Measurements from ENCODE around the gene ERCC2.
"Not testable (repeated sequence)": the region's sequence is repeated elsewhere in the genome, so short reads cannot be mapped to it uniquely, and the experiment has no call there.

Gene ERCC2

GRCh38 chr19:45331411-45331810, 39.0 kb downstream of the ERCC2 start:
- peak; percentile 32 for DNase-seq

DNA sequence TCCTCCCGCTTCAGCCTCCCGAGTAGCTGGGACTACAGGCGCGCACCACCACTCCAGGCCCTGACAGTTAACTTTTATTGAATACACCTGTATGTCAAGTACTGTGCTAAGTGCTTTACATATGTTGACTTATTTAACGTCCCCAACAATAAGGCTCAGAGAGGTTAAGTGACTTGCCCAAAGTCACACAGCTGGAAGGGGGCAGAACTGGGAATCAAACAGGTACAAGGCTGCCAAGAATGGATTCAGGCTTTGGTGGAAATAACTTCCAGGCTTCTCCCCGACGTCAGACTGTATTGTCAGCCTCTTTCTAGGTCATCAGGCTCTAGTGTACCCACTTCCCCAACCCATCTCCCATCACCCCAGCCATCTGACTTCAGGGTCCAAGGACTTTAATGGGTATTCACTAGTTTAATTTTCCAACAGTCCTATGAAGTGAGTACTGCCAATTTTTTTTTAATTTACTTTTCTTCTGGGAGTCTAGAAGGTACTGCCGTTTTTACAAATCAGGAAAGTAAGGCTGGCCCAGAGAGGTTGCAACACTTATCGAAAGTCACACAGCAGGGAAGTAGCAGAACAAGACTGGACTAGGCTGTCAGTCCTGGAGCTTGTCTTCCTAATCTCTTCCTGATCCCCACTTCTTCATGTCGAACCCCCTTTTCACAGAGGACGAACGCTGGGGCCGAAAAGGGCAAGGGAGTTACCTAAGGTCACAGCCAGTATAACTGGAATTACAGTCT, 42.8 kb downstream of the ERCC2 start:
- no peak for DNase-seq

GRCh38 chr19:45324349-45324907, 45.9 kb downstream of the ERCC2 start:
- peak; percentile 80 for DNase-seq

GRCh38 chr19:45323671-45324081, 46.7 kb downstream of the ERCC2 start:
- no peak for DNase-seq

GRCh38 chr19:45322744-45323281, 47.6 kb downstream of the ERCC2 start, which contains the start of gene CKM:
Gene CKM (minus strand): TSS chr19:45322875. CDS start chr19:45319713, 3,162 bp downstream.
- no peak for DNase-seq

DNA sequence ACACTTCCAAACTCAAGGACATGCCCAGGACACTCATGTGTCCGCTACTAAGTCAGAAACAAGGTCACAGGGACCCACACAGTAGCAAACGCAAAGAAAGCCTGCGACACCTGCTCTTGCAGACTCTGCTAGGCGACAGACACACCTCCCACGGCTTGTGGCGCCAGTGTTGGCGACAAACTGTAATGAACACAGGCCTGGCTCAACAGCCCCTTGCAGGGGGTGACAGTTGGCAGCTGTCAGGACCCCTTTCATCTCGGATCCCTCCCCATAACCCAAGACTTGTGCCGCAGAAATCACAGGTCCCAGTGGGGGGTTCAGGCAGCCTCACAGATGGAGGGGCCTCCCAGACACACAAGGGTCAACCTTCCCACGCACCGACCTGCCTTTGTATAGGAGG, 48.1 kb downstream of the ERCC2 start:
- DNase-seq: peak; percentile 43

GRCh38 chr19:45321848-45322247, 48.5 kb downstream of the ERCC2 start:
- no peak for DNase-seq

GRCh38 chr19:45320997-45321775, 49.2 kb downstream of the ERCC2 start:
- DNase-seq: no peak

DNA sequence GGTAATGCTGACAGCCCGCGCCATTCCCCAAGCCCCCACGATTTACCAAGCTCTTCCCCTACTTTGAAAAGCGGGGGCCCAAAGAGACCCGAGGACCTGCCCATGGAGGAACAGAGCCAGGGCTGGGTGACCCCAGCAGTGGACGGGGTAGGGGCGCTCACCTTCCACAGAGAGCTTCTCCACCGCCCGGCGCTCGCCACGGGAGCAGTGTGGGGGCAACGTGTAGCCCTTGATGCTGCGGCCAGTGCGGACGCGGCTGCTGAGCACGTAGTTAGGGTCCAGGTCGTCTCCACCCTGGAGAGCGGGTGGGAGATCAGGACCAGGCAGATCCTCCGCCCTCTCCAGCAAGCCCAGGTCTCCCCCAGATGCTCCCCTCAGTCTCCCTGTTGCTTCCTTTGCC, 55.1 kb downstream of the ERCC2 start:
- no peak for DNase-seq

GRCh38 chr19:45314708-45315245, 55.6 kb downstream of the ERCC2 start:
- DNase-seq: no peak

- DNase-seq: not testable (repeated sequence)
These were observed 58.1 kb downstream of the ERCC2 start for GRCh38 chr19:45312285-45312684.

- peak; percentile 28 for DNase-seq
These were observed 58.8 kb downstream of the ERCC2 start for GRCh38 chr19:45311621-45312020.

DNA sequence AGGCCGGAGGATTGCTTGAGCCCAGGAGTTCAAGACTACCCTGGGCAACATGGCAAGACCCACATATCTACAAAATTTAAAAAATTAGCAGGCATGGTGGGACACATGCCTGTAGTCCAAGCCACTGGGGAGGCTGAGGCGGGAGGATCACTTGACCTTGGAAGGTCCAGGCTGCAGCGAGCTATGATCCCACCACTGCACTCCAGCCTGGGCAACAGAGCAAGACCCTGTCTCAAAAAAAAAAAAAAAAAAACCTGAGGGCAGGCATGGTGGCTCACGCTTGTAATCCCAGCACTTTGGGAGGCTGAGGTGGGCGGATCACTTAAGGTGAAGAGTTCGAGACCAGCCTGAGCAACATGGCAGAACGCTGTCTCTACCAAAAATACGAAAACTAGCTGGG, 61.1 kb downstream of the ERCC2 start:
- not testable (repeated sequence) for DNase-seq

GRCh38 chr19:45307361-45307760, 63.0 kb downstream of the ERCC2 start:
- no peak for DNase-seq

- peak; percentile 82 for DNase-seq
These were observed 63.8 kb downstream of the ERCC2 start for GRCh38 chr19:45306518-45307027.

GRCh38 chr19:45306040-45306439, 64.3 kb downstream of the ERCC2 start:
- no peak for DNase-seq

GRCh38 chr19:45305421-45305820, 65.0 kb downstream of the ERCC2 start:
- no peak for DNase-seq

DNA sequence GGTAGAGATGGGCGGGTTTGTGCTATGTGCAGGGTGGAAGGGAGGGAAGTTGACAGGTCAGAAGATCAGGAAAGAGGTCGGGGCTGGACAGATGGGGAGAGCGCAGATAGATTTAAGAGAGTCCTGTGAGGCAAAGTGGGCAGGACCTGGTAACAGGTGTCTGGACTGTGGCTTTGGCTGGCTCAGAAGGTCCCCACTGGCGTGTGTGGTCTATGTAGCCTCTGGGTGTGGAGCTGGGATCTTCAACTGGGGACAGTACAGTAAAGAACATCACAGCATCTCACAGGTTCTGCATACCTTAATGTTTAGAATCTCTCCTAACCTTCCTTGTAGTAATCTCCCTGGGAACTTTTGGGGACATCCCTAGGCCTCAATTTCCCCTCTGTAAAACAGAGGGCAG, 65.4 kb downstream of the ERCC2 start:
- DNase-seq: no peak

- no peak for DNase-seq
These were observed 66.0 kb downstream of the ERCC2 start for GRCh38 chr19:45304141-45304926.

- DNase-seq: no peak
These were observed 66.9 kb downstream of the ERCC2 start for GRCh38 chr19:45303269-45304060.

- no peak for DNase-seq
These were observed 68.0 kb downstream of the ERCC2 start for GRCh38 chr19:45302416-45302815.

Data from NCI-H82 (cell line).